GM12801 (cell line): ENCODE data around the gene UBA5.

Experiments used
- TF ChIP-seq, protein P1 (sequence below): IDR thresholded peaks from one replicate; pipeline ENCODE4 v1.5.1; 2011; ENCODE audit warnings: control low read depth; ENCODE audit not compliant: insufficient read length; ENCODE audit errors: extremely low read depth

UBA5 gene

GRCh38 chr3:132721479-132722164 lies 61.5 kb downstream of the UBA5 start:
- TF ChIP-seq, protein P1, sequence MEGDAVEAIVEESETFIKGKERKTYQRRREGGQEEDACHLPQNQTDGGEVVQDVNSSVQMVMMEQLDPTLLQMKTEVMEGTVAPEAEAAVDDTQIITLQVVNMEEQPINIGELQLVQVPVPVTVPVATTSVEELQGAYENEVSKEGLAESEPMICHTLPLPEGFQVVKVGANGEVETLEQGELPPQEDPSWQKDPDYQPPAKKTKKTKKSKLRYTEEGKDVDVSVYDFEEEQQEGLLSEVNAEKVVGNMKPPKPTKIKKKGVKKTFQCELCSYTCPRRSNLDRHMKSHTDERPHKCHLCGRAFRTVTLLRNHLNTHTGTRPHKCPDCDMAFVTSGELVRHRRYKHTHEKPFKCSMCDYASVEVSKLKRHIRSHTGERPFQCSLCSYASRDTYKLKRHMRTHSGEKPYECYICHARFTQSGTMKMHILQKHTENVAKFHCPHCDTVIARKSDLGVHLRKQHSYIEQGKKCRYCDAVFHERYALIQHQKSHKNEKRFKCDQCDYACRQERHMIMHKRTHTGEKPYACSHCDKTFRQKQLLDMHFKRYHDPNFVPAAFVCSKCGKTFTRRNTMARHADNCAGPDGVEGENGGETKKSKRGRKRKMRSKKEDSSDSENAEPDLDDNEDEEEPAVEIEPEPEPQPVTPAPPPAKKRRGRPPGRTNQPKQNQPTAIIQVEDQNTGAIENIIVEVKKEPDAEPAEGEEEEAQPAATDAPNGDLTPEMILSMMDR = no peak

GRCh38 chr3:132722165-132723023 lies 62.3 kb downstream of the UBA5 start, which contains the start of gene NPHP3:
NPHP3 (minus strand) TSS chr3:132722409; CDS start chr3:132722355, 54 bp downstream.
- TF ChIP-seq, protein P1 = no peak

DNA sequence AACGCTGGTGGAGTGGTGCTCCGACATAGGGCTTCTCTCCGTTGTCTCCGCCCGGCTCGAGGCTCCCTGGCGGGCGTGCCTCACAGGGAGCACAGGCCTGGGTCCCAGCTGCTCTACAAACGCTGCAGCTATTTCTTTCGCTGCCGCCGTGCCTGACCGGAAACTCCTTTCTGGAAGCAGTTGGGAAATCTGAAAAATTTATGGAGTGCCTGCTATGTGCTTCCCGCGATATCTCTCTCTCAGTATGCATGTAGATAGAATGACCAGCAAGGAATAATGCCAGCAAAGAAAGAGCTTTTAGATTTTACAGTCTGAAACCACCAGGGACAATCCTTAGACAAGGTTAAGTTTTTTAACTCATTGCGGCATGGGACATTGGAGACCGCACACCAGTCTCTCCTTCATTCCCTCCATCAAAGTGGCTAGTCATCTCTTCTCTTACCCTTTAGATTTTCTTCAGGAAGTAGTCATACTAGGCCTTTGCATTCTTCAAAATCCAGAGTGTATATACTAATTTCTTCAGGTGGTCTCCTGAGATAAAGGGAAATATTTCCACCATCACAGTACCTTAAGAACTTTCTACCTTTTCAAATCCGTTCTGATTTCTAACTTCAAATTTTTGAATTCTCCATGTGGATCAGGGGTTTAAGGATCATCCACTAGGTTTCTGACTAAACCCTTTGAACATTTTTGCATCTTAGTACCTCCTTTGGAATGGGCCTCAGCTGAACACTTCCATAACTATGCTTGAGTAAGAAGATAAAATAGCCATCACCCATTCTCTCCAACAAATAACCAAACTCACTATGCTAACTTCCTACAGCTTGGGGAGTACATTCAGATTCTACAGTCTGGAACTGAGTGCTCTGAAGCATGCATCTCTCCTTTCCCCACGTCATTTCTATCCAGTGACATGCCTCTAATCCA lies 63.2 kb downstream of the UBA5 start:
- TF ChIP-seq, protein P1 = no peak

DNA sequence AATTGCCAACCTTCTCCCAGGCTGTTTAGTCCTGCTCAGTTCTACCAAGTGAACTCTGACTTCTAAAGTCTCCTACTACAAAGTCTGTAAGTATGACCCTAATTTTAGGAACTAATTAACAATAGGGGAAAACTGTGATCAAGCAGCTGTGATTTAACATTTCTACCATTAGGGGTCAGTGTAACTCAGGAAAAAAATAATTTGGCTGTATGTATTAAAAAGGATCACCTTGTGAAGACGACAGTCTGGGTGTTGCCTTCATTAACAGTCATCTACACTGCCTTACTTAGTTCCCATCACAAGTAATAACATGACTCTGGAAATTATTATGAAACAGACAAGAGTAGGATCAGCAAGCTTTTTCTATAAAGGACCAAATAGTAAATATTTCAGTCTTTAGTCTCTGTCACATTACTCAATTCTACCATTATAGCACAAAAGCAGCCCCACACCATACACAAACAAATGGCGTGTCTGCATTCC lies 66.3 kb downstream of the UBA5 start:
- TF ChIP-seq, protein P1 = no peak
